Smooth muscle cell (in vitro differentiated cells): ENCODE data around the gene SPECC1L. TPM values are rescaled to one million over a fixed set of nuclear protein-coding genes. Genes with fewer than 3 reads are reported as not detected.

ENCODE experiments used
- DNase-seq: peaks from one replicate; lab custom pipeline; 2025; ENCODE audit not compliant: unreplicated experiment; lab: John Stamatoyannopoulos, UW
- H2AFZ ChIP-seq: fragments of 200-600 bp; sonication (generic); 2 replicates; pipeline ENCODE4 v1.6.0; 2016; ENCODE audit warnings: antibody characterized with exemption, low read depth, mild to moderate bottlenecking
- H3F3A ChIP-seq: fragments of 200-600 bp; sonication (generic); 2 replicates; pipeline ENCODE4 v1.6.0; 2017; ENCODE audit warnings: antibody characterized with exemption, low read depth
- H3K27ac ChIP-seq: fragments of 200-600 bp; sonication (generic); 2 replicates; pipeline ENCODE4 v1.5.1; 2016; ENCODE audit warnings: low read depth, mild to moderate bottlenecking
- H3K27me3 ChIP-seq: fragments of 200-600 bp; sonication (generic); 2 replicates; pipeline ENCODE4 v1.6.1; 2016; ENCODE audit warnings: low read depth, mild to moderate bottlenecking
- H3K36me3 ChIP-seq: fragments of 200-600 bp; sonication (generic); 2 replicates; pipeline ENCODE4 v1.5.1; 2016; ENCODE audit warnings: low read depth
- H3K4me1 ChIP-seq: fragments of 200-600 bp; sonication (generic); 2 replicates; pipeline ENCODE4 v1.5.1; 2016; ENCODE audit warnings: low read depth
- H3K4me2 ChIP-seq: fragments of 200-600 bp; sonication (generic); 2 replicates; pipeline ENCODE4 v1.6.0; 2016; ENCODE audit warnings: mild to moderate bottlenecking
- H3K4me3 ChIP-seq: fragments of 200-600 bp; sonication (generic); 2 replicates; pipeline ENCODE4 v1.5.1; 2016; ENCODE audit warnings: mild to moderate bottlenecking
- H3K79me2 ChIP-seq: fragments of 200-600 bp; sonication (generic); 2 replicates; pipeline ENCODE4 v1.6.0; 2016; ENCODE audit warnings: low read depth, mild to moderate bottlenecking
- H3K9ac ChIP-seq: fragments of 200-600 bp; sonication (generic); 2 replicates; pipeline ENCODE4 v1.6.0; 2016; ENCODE audit warnings: low read depth
- H3K9me3 ChIP-seq: fragments of 200-600 bp; sonication (generic); replicated peaks from 2 replicates; pipeline ENCODE4 v1.5.1; 2016; ENCODE audit warnings: low read depth
- H4K20me1 ChIP-seq: fragments of 200-600 bp; sonication (generic); 2 replicates; pipeline ENCODE4 v1.6.0; 2016; ENCODE audit warnings: low read depth
- WGBS: methylation state at CpG from one replicate; pipeline ENCODE4 v1.1.7; 2016; ENCODE audit warnings: low lambda C conversion rate; 5-methylcytosine and 5-hydroxymethylcytosine counted together
- polyA plus RNA-seq: library from polyadenylated mRNA; unstranded; fragments of >200 nt; fragmentation: Nextera tagmentation; extraction: Ambion mirVana; gene quantifications from 2 replicates; pipeline ENCODE4 v1.2.1, GENCODE V29; 2016
- total RNA-seq: library from RNA; depleted of rRNA; stranded (reverse); fragments of >200 nt; gene quantifications from 2 replicates; pipeline ENCODE4 v1.2.3, GENCODE V29; 2014
- TF ChIP-seq, protein P1 (sequence below): fragments of 200-600 bp; sonication (generic); IDR thresholded peaks from 2 replicates; pipeline ENCODE4 v1.5.1; 2017; ENCODE audit warnings: borderline replicate concordance, mild to moderate bottlenecking, antibody characterized with exemption; ENCODE audit not compliant: insufficient read depth, poor library complexity, severe bottlenecking

Gene SPECC1L
- total and polyA plus RNA-seq, 2 experiments from 2014 or later, result 10.0 to 19.1 TPM

DNA sequence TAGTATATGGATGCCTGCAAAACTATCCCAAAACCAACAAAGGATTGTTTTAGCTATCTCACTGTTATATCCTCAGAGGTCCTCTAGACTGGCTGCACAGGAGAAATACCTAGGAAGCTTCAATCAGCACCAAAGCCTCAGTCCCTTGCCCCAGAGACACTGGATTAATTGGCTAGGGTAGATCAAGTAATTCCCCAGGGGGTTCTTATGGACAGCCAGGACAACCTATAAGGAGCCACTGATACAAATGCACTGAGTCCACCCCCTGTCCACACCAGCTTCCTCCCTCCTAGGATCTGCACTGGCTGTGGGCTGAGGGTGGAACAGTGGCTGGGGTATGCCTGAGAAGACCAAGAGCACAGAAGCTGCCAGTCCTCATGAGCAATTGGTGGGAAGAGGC is 173.0 kb downstream of the SPECC1L start:
- no peak for DNase-seq
- Histone ChIP-seq H3K36me3 (no peaks in the 10 kb centered on the region), H3K9me3 (no peaks in the 10 kb centered on the region), H3K9ac (no peak overlapping the region), H2AFZ (no peak overlapping the region), H3K27ac (no peak overlapping the region), H3K4me3 (no peak overlapping the region), H3K4me2 (no peak overlapping the region), H4K20me1 (no peaks in the 10 kb centered on the region), H3K27me3 (no peaks in the 10 kb centered on the region), H3K4me1 (peaks cover 11% of the 10 kb centered on the region), H3F3A (no peaks in the 10 kb centered on the region), H3K79me2 (no peaks in the 10 kb centered on the region)
- TF ChIP-seq, protein P1, sequence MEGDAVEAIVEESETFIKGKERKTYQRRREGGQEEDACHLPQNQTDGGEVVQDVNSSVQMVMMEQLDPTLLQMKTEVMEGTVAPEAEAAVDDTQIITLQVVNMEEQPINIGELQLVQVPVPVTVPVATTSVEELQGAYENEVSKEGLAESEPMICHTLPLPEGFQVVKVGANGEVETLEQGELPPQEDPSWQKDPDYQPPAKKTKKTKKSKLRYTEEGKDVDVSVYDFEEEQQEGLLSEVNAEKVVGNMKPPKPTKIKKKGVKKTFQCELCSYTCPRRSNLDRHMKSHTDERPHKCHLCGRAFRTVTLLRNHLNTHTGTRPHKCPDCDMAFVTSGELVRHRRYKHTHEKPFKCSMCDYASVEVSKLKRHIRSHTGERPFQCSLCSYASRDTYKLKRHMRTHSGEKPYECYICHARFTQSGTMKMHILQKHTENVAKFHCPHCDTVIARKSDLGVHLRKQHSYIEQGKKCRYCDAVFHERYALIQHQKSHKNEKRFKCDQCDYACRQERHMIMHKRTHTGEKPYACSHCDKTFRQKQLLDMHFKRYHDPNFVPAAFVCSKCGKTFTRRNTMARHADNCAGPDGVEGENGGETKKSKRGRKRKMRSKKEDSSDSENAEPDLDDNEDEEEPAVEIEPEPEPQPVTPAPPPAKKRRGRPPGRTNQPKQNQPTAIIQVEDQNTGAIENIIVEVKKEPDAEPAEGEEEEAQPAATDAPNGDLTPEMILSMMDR, result no peak

GRCh38 chr22:24444251-24444650 is 173.6 kb downstream of the SPECC1L start:
- peaks cover 11% of the 10 kb centered on the region for H3K4me1 ChIP-seq
- 93% methylated on average over 3 of the region's 3 CpGs for WGBS

DNA sequence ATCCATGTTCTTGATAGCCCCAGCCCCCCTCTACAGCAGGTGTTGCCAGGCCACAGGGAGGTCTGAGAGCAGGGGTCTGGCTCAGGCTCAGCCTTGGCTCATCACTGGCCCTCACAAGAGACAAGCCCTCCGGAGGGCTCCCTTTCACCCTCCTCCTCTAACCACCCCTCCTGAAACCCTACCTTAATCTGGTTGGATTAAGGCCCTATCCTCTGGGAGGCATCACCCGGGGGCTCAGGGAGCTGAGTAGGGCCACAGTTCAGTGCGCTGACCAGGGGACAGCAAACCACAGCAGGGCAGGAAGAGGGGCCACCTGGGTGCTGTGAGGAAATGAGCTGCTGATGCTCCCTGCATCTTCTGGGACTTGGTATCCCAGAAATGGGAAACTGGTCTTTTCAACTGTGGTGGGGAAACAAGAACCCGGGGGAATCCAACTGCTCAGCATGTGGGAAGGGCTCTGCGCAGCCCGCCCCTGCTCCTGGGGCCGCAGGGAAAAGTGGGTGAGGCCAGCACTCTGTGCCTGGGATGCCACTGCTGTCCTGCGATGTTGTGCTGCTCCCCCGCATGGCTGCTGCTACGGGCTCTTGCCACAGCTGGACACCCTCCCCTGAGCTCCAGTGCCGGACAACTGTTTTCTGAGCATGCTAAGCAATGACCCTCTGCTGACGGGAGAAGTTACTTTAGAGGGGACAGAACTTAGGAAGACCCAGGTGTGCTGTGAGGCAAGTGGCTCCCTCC is 174.3 kb downstream of the SPECC1L start:
- no peak overlapping the region for H2AFZ ChIP-seq
- no peaks in the 10 kb centered on the region for H3K79me2 ChIP-seq
- H3K27me3 ChIP-seq, result no peaks in the 10 kb centered on the region
- no peak for DNase-seq
- H4K20me1 ChIP-seq, result no peaks in the 10 kb centered on the region
- H3K9ac ChIP-seq, result no peak overlapping the region
- 82% methylated on average over 12 of the region's 12 CpGs for WGBS
- no peaks in the 10 kb centered on the region for H3K9me3 ChIP-seq
- peaks cover 11% of the 10 kb centered on the region for H3K4me1 ChIP-seq
- H3K36me3 ChIP-seq, result no peaks in the 10 kb centered on the region
- H3F3A ChIP-seq, result no peaks in the 10 kb centered on the region
- H3K4me2 ChIP-seq, result no peak overlapping the region
- TF ChIP-seq, protein P1, result no peak
- H3K27ac ChIP-seq, result no peak overlapping the region
- no peak overlapping the region for H3K4me3 ChIP-seq

More at GRCh38 chr22:24444251-24444650, 173.6 kb downstream of the SPECC1L start:
- H3F3A ChIP-seq, result no peaks in the 10 kb centered on the region
- TF ChIP-seq, protein P1, result no peak
- H3K9ac ChIP-seq, result no peak overlapping the region
- H3K4me3 ChIP-seq, result no peak overlapping the region
- H3K27ac ChIP-seq, result no peak overlapping the region
- no peaks in the 10 kb centered on the region for H3K27me3 ChIP-seq
- no peaks in the 10 kb centered on the region for H4K20me1 ChIP-seq
- no peak overlapping the region for H3K4me2 ChIP-seq
- H2AFZ ChIP-seq, result no peak overlapping the region
- no peaks in the 10 kb centered on the region for H3K36me3 ChIP-seq
- no peaks in the 10 kb centered on the region for H3K79me2 ChIP-seq
- DNase-seq, result no peak
- H3K9me3 ChIP-seq, result no peaks in the 10 kb centered on the region
